HEK293T (cell line): Measurements from ENCODE around the gene DDX10.

Source experiments
- FOXA1 ChIP-seq: fragments of 450-650 bp; IDR thresholded peaks from 2 replicates; pipeline ENCODE4 v1.6.1; 2016; ENCODE audit warnings: mild to moderate bottlenecking
- L3MBTL2 ChIP-seq: fragments of 450-650 bp; conservative IDR thresholded peaks from 2 replicates; pipeline ENCODE4 v1.6.1; 2016; ENCODE audit warnings: mild to moderate bottlenecking
- TARDBP ChIP-seq: fragments of 450-650 bp; IDR thresholded peaks from 2 replicates; pipeline ENCODE4 v1.6.1; 2016

- TF ChIP-seq L3MBTL2 (no peak), FOXA1 (no peak), TARDBP (no peak)
These were observed 295.0 kb downstream of the DDX10 start for GRCh38 chr11:108959874-108960273.
